M059J (cell line): Measurements from ENCODE around the gene TWNK. TPM values are rescaled to one million over a fixed set of nuclear protein-coding genes. Genes with fewer than 3 reads are reported as not detected.

ENCODE experiments used
- DNase-seq: peaks from one replicate; pipeline ENCODE4 v3.0.0-alpha.2; 2012; ENCODE audit warnings: low read depth
- total RNA-seq: library from RNA; depleted of rRNA; stranded (reverse); fragments of >200 nt; shearing (Covaris generic); gene quantifications from 2 replicates; pipeline ENCODE4 v1.2.3, GENCODE V29; 2014

The TWNK gene
- total RNA-seq, 1 experiment from 2014 or later: 5.4 TPM

GRCh38 chr10:100972904-100973535 lies 14.3 kb upstream of the TWNK start:
- DNase-seq: no peak

GRCh38 chr10:100975397-100975796 lies 11.9 kb upstream of the TWNK start:
- peak; percentile 42 for DNase-seq

GRCh38 chr10:100976906-100977305 lies 10.4 kb upstream of the TWNK start:
- no peak for DNase-seq

DNA sequence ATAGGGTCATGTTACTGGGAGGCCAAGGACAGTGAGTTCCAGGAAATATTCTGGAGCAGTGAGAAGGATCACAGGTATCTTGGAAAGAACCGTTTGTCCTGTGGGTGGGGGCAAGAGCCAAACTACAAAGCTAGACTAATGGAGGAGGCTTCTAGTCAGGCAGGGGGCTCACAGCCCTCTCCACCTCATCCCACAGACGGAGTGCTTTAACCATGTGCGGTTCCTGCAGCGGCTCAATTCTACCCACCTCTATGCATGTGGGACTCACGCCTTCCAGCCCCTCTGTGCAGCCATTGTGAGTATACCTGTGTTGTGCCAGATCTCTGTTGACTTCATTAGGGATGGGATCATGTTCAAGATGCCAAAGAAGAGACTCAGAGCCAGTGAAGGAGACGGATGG lies 9.9 kb upstream of the TWNK start:
- no peak for DNase-seq

DNA sequence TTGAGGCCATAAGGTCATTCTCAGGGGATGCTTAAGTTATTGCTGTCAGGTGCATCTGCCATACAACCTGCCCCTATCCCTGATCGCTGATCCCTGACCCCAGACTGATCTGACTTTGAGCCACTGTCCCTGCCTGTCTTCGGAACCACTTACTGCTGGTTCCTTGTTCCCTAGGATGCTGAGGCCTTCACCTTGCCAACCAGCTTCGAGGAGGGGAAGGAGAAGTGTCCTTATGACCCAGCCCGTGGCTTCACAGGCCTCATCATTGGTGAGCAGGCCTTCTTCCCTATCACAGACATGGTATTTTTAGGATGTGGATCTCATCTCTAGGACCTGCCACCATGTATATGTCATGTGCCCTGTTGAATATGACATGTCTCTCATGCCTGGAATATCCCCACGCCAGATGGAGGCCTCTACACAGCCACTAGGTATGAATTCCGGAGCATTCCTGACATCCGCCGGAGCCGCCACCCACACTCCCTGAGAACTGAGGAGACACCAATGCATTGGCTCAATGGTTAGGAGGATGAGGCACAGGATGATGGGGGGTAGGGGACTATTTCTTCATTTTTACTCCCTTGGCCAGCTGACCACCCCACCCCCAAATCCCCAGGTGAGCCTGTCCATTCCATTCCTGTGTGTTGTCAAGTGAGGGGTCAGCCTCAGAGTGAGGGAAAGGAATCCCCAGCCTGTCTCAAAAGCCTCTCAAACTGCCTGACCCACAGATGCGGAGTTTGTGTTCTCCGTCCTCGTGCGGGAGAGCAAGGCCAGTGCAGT lies 9.0 kb upstream of the TWNK start:
- no peak for DNase-seq

GRCh38 chr10:100978901-100979195 lies 8.5 kb upstream of the TWNK start:
- DNase-seq: no peak

GRCh38 chr10:100979791-100980272 lies 7.5 kb upstream of the TWNK start:
- no peak for DNase-seq

DNA sequence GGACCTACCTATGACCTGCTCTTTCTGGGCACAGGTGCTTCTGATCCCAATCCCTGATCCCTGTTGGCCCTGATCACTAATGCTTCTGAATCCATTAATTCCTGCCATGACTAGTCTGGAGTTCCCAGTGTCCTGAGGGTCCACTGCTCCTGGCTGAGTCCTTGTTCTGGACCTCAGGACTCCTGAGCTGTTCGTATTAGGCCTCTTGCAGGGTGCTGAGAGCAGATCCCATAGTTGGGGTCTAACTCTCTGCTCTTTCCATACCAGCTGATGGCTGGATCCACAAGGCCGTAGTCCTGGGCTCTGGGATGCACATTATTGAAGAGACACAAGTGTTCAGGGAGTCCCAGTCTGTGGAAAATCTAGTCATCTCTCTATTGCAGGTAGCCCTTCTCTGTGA lies 7.0 kb upstream of the TWNK start:
- DNase-seq: no peak

DNA sequence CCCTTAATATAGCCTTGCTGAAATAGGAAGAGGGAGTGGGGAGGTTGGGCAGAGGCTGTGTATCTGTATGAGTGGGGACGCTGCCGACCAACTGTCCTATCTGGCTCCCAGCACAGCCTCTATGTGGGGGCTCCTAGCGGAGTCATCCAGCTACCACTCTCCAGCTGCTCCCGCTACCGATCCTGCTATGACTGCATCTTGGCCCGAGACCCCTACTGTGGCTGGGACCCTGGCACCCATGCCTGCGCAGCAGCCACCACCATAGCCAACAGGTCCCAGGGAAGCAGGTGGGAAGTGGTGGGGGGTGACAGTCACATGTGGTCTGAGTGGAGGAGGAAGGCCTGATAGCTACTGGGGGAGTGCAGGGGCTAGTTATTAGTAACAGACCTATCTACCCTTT lies 6.6 kb upstream of the TWNK start:
- DNase-seq: no peak

- DNase-seq: no peak
These were observed 6.1 kb upstream of the TWNK start for GRCh38 chr10:100981178-100981772.

DNA sequence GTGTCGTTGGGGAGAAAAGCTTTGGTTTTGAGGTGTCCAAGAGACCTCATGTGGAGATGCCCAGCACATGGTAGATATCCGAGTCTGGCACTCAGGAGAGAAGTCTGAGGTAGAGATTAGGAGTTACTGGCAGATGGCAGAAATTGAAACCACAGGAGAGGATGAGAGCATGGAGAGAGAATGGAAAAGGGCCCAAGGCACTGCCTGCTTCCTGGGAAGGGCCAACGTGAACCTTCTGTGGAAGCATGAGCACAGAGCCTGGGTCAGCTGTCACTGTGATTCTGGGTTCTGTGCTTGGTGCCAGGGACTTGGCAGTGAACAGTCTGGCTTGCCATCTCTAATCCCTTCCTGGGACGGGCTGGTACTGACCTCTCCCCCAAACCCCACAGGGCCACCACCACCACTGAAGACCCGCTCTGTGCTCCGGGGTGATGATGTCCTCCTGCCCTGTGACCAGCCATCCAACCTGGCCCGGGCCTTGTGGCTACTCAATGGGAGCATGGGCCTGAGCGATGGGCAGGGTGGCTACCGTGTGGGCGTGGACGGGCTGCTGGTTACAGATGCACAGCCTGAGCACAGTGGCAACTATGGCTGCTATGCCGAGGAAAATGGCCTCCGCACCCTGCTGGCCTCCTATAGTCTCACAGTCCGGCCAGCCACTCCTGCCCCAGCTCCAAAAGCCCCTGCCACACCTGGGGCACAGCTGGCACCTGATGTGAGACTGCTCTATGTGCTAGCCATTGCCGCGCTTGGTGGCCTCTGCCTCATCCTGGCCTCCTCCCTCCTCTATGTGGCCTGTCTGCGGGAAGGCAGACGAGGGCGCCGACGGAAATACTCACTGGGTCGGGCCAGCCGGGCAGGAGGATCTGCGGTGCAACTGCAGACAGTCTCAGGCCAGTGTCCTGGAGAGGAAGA lies 4.2 kb upstream of the TWNK start:
- no peak for DNase-seq

GRCh38 chr10:100983868-100984671 lies 3.3 kb upstream of the TWNK start:
- DNase-seq: no peak

DNA sequence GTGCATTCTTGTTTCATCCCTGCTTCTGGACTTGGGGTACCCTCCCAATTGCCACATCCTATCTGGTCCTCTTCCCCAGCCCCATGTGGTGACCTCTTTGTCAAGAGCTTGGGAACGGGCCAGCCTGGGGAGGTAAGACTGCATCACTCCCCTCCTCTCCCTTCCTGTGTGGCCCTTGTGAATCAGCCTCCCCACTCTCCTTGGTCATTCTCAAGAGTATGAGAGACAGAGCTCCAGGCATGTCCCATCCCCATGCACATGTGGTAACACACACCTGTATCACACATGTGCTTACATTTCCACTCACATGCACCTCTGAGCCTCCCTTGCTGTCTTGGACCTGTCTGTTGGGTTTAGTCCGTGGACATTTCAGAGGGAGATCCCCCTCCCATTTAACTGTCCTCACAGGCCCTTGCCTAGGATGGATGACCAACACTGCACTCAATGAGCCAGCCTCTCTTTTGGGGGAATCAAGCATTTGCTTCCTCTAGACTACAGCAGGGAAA lies 2.6 kb upstream of the TWNK start:
- DNase-seq: no peak

DNA sequence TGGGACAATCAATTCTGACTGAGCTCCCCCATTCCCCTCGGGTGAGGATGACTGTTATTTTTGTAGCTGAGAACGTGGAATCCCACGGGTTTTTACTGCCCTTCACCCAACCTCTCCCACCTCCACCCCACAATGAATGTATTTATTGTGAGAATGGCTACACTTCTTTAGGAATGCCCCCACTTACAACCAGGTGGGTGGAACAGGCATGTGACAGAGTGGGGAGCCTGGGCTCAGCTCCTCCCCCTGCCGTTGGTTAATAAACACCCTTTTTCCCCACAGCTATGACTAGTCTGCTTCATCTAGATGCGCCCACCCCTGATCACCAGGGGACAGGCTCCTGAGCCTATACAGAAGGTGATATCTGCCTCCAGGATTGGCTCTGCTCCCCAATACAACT lies 2.0 kb upstream of the TWNK start:
- DNase-seq: no peak

DNA sequence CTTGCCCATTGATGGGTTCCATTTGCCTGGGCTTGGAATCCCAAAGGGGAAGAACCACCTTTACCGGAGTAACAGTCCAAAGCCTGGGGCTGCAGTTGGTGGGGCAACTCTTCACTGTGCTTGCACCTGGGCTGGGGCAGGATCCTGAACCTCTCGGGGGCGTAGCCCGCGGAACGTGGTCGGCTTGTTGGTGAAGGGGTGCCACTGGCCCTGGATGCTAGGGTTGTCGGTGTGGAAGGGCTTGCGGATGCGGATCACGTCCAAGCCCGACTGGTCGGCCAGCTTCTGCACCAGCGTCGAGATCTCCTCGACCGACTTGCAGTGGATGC lies 756 bp upstream of the TWNK start:
- no peak for DNase-seq

DNA sequence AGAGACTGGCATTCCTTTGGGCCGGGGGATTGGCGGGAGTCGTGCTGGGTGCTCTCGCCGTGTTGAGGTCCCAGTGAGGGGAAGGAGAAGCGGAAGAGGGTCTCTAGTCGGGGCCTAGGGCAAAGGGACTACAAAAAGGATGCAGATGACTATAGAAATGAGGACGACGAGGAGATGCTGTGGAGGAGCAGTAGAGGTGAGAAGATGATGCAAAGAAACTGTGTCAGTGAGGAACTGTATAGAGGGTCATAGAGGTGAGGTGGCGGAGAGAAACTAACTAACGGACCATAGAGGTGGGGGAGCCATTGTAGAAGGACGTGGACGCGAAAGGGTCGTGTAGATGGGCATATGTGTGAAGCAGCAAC lies 324 bp downstream of the TWNK start:
- DNase-seq: no peak

- no peak for DNase-seq
These were observed 823 bp downstream of the TWNK start for GRCh38 chr10:100988166-100988565.

DNA sequence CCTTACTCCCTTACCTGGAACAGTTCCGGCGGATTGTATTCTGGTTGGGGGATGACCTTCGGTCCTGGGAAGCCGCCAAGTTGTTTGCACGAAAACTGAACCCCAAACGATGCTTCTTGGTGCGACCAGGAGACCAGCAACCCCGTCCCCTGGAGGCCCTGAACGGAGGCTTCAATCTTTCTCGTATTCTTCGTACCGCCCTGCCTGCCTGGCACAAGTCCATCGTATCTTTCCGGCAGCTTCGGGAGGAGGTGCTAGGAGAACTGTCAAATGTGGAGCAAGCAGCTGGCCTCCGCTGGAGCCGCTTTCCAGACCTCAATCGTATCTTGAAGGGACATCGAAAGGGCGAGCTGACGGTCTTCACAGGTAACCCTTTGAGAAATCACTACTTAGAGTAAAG lies 1.7 kb downstream of the TWNK start:
- no peak for DNase-seq

GRCh38 chr10:100993986-100994708 lies 6.8 kb downstream of the TWNK start:
- peak; percentile 47 for DNase-seq

DNA sequence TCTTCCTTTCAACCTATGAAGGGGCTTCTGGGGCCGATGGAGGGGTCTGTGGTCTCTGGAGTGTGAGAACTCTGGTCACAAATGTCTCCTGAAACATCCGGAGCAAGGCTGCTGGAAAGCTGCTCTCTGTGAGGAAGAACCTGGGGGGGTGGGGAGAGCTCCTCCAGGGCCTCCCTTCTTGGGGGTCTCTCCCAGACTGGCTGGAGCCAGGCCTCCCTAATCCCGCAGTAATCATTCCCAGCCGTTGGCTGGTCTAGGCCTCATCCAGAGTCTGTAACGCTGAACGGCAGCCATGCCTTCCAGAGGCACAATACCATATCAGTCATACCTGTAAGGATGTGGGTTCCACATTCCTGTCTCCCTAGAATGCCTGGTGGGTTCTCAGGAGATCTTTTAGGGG lies 7.8 kb downstream of the TWNK start:
- no peak for DNase-seq
